ENCODE data around the gene EFNA5. TPM values are rescaled to one million over a fixed set of nuclear protein-coding genes. Genes with fewer than 3 reads are reported as not detected.

EFNA5 gene
- total RNA-seq, 1 donor from 2014 or later: 10.2 TPM

GRCh38 chr5:107577394-107577950 is 93.3 kb downstream of the EFNA5 start:
- no peak overlapping the region for H3K27ac ChIP-seq
- H3K36me3 ChIP-seq: no peaks in the 10 kb centered on the region
- intact Hi-C loops (cut with DNase I): no loop called here
- H3K9me3 ChIP-seq: no peaks in the 10 kb centered on the region
- H3K4me1 ChIP-seq: no peaks in the 10 kb centered on the region
- no peak for DNase-seq
- H3K27me3 ChIP-seq (ENCODE audit: low read depth): no peaks in the 10 kb centered on the region
- TF ChIP-seq CTCF (IDR thresholded peaks at IDR 0.05): no peak
- no peak overlapping the region for H3K4me3 ChIP-seq
- ATAC-seq: no peak

GRCh38 chr5:107576736-107577393 is 93.9 kb downstream of the EFNA5 start:
- H3K27ac ChIP-seq: no peak overlapping the region
- no peak for TF ChIP-seq CTCF (IDR thresholded peaks at IDR 0.05)

GRCh38 chr5:107576155-107576554 is 94.6 kb downstream of the EFNA5 start:
- DNase-seq: no peak
- no peak for TF ChIP-seq CTCF (IDR thresholded peaks at IDR 0.05)
- no peaks in the 10 kb centered on the region for H3K36me3 ChIP-seq
- ATAC-seq: no peak
- no peak overlapping the region for H3K4me3 ChIP-seq
- H3K4me1 ChIP-seq: peaks cover 7% of the 10 kb centered on the region
- no peak overlapping the region for H3K27ac ChIP-seq
- H3K27me3 ChIP-seq (ENCODE audit: low read depth): no peaks in the 10 kb centered on the region
- no peaks in the 10 kb centered on the region for H3K9me3 ChIP-seq
- intact Hi-C loops (cut with DNase I): no loop called here

More at GRCh38 chr5:107576736-107577393, 93.9 kb downstream of the EFNA5 start:
- Histone ChIP-seq H3K27me3 (ENCODE audit: low read depth) (no peaks in the 10 kb centered on the region), H3K4me3 (no peak overlapping the region), H3K36me3 (no peaks in the 10 kb centered on the region), H3K9me3 (no peaks in the 10 kb centered on the region), H3K4me1 (peaks cover under 1% of the 10 kb centered on the region)
- DNase-seq (no peak), ATAC-seq (no peak)
- intact Hi-C loops (cut with DNase I): no loop called here

- ATAC-seq (no peak), DNase-seq (no peak)
- peaks cover 11% of the 10 kb centered on the region for H3K4me1 ChIP-seq
- no peak overlapping the region for H3K4me3 ChIP-seq
- no peaks in the 10 kb centered on the region for H3K9me3 ChIP-seq
- TF ChIP-seq CTCF (IDR thresholded peaks at IDR 0.05): no peak
- H3K27ac ChIP-seq: no peak overlapping the region
- H3K36me3 ChIP-seq: no peaks in the 10 kb centered on the region
- no peaks in the 10 kb centered on the region for H3K27me3 ChIP-seq (ENCODE audit: low read depth)
- intact Hi-C loops (cut with DNase I): no loop called here
Observed at GRCh38 chr5:107574287-107574686, 96.5 kb downstream of the EFNA5 start.

GRCh38 chr5:107572715-107573368 is 97.9 kb downstream of the EFNA5 start:
- H3K4me1 ChIP-seq: peaks cover 11% of the 10 kb centered on the region
- ATAC-seq (no peak), DNase-seq (no peak)
- no peaks in the 10 kb centered on the region for H3K36me3 ChIP-seq
- H3K27me3 ChIP-seq (ENCODE audit: low read depth): no peaks in the 10 kb centered on the region
- intact Hi-C loops (cut with DNase I): no loop called here
- no peaks in the 10 kb centered on the region for H3K9me3 ChIP-seq
- TF ChIP-seq CTCF (IDR thresholded peaks at IDR 0.05): no peak
- no peak overlapping the region for H3K27ac ChIP-seq
- no peak overlapping the region for H3K4me3 ChIP-seq

Data from lower lobe of right lung (tissue), 2 donors.